Skeletal muscle cell (primary cell): Measurements from ENCODE around the gene SNN.

Source experiments
- DNase-seq: peaks from one replicate; pipeline ENCODE4 v3.0.0-alpha.2; 2010; ENCODE audit warnings: low read depth
- H3K4me3 ChIP-seq: 2 replicates; pipeline ENCODE4 v1.5.1; 2011; ENCODE audit warnings: low read depth, mild to moderate bottlenecking, control low read depth, low read length, moderate library complexity

Gene SNN

DNA sequence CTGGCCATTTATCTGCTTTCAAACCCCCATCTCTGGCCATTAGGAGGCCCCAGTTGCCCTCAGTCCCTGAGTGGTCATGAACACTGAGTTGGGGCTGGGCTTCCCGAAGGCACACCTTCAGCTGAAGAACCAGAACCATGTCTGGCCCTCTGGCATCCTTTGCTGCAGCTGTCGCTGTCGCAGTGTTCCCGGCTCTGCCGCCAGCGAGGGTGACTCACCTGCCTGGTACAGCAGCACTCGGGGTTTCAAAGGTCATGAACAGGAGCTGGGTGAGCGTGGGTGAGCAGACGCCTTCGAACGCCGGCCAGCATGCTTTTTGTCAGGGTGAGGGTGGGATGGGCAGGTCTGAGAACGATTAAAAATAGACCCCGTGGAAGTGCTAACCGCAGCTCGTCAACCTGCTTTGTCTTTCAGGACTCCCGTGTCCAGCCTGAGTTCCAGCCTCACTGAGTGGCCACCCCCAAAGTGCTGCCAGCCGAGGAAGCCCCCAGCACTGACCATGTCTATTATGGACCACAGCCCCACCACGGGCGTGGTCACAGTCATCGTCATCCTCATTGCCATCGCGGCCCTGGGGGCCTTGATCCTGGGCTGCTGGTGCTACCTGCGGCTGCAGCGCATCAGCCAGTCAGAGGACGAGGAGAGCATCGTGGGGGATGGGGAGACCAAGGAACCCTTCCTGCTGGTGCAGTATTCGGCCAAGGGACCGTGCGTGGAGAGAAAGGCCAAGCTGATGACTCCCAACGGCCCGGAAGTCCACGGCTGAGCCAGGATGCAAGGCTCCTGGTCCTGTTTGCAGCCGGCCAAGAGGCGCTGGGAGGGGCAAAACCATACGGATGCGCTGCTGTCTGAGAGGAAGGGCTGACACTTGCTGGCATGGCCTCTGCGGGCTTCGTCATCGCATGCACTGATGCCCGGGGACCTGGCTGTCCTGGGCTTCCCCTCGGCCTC, 7.6 kb downstream of the SNN start:
- no peak overlapping the region for H3K4me3 ChIP-seq
- no peak for DNase-seq

DNA sequence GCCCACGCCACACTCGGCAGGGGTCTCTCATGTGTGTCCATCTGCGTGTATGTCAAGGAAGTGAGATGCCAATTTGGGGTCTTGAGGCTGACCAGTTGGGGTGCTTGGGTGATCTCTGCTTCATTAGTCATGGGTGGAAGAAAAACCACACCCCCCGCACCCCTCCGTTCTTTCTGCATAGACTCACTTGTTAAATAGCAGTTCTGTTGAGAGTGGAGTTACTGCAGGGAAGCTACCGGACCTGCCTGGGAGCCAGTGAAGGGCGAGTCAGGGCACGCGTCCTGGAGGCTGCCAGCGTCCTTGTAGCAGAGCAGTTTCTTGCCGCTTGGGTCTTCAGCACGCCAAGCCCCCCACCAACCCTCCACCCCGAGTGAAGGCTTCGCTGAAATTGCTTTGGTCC, 8.5 kb downstream of the SNN start:
- DNase-seq = no peak
- no peak overlapping the region for H3K4me3 ChIP-seq

DNA sequence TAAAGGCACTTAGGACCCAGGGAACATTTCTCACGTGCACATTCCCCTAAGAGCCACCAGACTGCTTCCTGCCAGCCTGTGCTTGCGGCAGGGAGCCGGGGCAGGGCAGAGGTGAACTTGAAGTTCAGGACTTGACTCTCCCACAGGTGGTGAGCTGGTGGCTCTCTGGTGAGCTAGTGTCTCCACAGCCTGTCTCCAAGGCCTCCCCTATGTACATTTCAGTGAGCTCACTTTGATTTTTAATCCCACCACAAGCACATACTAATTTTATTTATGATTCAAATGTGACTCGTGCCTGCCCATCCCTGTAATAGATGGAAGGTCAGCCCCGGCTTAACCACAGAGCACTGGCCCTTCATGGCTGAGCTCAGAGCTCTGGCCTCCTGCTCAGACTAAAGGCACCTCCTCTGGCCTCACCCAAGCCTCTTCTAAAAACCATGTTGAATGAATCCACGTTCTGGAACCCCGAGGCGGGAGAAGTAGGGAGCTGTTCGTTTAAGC, 9.2 kb downstream of the SNN start:
- DNase-seq = no peak
- no peak overlapping the region for H3K4me3 ChIP-seq

DNA sequence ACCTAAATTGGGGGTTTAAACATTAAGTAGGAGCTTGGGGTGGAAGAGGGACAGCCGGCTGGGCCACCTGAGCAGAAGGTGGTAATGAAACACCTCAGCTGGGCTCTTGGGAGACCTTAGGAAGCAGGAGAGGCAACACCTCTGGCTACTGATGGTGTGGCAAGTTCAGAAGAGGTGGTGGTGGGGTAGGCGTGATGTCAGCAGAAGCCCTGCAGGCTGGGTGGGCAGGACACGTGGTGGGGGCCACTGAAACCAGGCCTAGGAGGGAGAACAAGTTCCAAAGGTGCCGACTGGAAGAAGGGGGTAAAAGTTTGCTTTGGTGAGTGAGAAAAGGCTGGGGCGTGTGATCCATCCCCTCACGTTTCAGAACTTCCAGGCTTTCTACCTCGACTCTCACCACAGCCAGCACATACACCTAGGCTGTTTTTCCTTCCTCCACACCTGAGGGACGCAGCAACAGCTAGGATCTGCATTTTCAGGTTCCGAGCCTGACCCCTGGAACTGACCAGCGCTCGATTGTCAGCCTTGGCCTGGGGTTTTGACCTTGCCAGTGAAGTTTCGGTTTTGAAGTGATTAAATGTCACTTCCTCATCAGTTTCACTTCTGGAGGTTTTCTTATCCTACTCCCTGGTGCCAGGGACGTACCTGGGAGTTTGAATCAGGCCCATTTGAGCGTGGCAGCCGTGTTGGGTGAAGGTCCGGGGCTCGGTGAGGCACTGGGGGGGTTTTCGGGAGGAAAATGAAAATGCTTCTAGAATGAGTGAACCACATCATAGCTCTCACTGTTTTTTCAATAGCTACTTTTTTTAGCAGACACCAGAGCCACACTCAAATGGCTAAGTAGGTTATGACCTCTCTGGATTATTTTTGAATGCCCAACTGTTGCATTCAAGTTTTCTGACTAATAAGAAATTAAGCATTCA, 10.0 kb downstream of the SNN start:
- H3K4me3 ChIP-seq = no peak overlapping the region
- DNase-seq = no peak

DNA sequence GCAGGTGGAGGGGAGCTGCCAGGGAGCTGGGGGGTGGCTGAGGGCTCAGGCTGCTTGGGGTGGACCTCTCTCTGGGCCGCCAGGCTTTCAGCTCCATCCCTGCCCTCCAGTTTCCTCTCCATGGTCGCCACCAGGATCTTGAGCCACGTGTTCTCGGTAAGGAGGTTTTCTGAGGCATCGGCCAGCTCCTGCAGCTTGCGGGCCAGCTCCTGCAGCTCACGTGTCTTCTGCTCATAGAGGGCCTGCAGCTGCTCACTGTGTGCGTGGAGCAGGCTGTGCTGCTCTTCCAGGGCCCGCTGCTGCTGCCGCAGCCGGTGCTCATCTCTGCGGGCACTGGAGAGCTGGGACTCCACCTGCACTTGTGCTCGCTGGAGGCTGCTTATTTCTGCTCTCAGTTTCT, 11.0 kb downstream of the SNN start:
- H3K4me3 ChIP-seq = no peak overlapping the region
- DNase-seq = no peak

DNA sequence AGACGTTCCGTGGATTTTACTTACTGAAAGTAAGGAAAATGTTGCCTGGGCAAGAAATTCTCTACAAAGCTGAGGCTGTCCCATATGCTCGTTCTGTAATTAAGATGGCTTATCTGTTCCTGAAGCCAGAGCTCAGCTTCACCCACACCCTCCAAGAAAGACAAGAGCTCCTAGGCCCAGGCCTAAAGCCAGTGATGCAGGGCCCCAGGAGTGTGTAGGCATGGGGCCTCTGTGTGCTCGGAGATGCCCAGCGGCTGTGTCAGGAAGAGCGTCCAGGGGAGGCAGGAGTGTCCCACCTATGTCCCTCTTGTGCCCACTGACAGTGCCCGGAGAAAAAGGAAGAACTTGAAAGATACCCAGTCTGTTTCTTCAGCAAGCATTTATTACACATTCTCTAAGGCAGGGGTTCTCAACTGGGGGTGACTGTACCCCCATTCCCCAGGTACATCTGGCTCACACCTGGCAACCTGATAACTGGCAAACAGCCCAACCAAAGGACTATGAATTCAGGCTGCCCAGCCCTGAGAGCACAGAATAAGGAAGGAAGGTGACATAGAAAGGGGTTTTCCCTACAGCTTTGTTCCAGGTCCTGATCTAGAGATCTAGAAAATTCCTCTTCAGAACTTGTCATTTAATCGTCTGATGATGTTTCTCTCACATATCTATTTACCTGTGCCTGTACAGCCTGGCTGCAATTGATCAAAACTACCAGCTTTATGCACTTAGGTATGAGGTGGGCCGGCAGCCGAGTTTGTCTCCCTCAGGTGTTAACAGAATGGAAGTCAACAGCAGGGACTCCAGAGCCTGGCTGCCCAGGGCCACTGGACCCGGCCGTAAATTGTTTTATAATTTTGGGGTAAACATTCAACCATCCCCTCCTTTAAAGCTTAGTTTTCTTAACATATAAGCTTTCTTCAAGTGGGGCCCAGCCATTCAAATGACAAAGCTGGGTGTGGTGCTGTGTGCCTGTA, 12.0 kb downstream of the SNN start:
- no peak overlapping the region for H3K4me3 ChIP-seq
- no peak for DNase-seq

DNA sequence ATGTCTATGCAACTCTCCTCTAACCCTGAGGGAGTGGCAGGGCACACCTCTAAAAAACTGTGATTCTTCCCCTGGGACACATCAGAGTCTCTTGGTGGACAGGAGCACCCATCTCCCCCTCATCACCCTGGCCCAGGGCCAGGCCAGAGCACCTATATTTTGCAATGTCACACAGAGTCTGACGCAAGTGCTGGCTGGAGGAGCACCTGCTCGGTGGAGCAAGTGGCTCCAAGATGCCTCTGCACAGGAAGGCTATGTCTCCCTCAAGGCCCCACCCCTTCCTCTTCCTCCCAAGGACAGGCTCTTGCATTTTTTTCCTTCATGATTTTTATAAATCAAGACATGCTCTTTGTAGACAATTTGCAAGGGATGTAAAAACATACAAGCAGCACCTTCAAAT, 13.3 kb downstream of the SNN start:
- no peak for DNase-seq
- no peak overlapping the region for H3K4me3 ChIP-seq

DNA sequence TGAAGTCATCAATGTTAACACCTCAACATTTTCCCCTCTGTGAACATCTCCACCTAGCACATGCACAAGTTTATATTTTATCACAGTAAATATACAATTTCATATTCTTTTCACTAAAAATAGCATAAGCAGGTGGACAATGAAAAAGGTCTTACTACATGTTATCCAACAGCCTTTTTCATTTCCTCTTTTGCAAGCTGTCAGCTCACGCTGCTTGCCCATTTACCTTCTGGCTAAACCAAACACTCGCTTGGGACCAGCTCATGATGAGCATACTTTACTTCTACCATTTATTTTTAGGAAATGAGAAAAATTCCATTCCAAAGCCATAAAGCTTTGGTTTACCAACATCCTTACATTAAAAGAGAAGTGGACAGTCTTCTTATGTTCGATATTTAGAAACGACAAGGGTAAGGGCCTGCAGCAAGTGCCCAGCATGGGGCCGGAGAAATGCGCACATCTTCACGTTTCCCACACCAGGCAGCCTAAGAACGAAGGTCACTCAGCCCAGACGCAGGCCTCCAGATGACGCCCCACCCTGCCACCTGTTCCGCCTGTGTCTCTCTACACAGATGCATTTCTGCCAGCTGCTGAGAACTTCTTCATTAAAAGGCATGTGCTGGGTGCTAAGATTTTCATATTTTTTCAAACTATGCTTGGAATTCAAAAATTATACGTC, 13.9 kb downstream of the SNN start:
- no peak for DNase-seq
- H3K4me3 ChIP-seq = no peak overlapping the region

DNA sequence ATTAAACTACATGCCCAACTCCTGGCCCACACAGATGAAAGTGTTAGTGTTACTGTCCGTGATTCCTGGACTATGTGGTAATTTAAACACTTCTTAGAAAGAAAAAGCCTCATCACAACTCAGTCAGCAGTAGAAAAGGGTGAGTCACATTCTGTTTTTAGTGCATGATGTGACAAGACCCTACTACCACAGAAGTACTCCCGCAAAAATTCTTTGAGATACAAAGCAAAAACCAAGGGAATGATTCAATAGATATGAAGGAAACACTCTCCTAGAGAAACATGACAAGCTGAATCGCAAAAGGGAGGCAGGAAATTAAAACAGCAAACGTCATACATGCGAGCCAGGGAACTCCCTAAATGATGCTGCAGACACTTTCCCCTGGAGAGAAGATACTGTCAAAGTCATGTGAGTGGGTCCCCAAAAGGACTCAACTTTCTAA, 14.4 kb downstream of the SNN start:
- H3K4me3 ChIP-seq = no peak overlapping the region
- peak; percentile 71 for DNase-seq

DNA sequence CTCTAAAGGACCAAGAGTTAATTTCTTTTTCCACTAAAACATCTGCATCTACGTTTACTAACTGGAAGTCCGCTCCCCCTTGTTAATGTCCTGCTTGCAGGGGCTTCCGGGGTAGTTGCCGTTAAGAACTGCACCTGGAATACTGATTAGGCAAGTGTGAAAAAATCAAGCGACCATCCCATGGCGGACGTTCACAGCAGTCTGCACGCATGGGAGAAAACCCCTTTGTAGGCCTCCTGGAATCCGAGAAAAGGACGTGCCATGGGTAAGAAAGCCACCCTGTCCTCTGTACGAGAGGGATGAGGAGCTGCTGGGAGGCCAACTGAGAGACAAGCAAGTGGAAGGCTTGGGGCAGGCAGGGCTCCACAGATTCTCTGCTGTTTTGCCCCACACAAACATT, 14.9 kb downstream of the SNN start:
- no peak overlapping the region for H3K4me3 ChIP-seq
- no peak for DNase-seq

DNA sequence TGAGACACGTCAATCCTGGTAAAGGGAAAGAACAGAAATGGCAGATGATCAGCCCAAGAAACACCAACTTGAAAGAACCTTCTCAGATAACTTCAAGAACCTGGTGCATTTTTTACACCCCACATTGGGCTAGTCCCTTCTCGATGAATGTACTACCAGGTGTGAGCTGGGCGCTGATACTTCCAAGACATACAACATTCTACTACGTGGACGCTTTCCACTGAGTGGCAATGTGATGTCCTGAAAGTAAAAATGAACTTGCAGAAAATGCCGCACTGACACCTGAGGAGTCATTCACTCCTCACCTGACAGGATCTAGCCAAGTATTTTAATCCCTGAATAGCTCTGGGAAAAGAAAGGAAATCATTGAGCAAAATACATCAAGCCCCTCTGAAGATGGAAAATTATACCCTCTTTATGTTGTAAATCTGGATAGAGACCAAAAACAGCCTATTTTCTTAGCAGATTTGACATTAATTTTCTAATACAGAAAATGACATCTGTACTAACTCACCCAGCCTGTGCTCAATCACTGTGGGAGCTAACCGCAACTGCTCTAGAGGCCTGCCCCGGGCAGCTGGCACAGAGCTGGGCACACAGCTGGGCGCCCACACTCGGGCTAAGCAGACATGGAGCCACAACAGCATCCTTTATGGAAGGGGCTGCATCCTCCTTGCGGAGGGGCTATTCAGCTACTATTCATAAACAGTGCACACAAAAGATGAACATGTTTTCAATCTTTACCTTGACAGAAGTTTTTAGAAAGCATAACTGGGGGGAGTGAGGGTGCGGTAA, 16.2 kb downstream of the SNN start:
- DNase-seq = no peak
- H3K4me3 ChIP-seq = no peak overlapping the region

DNA sequence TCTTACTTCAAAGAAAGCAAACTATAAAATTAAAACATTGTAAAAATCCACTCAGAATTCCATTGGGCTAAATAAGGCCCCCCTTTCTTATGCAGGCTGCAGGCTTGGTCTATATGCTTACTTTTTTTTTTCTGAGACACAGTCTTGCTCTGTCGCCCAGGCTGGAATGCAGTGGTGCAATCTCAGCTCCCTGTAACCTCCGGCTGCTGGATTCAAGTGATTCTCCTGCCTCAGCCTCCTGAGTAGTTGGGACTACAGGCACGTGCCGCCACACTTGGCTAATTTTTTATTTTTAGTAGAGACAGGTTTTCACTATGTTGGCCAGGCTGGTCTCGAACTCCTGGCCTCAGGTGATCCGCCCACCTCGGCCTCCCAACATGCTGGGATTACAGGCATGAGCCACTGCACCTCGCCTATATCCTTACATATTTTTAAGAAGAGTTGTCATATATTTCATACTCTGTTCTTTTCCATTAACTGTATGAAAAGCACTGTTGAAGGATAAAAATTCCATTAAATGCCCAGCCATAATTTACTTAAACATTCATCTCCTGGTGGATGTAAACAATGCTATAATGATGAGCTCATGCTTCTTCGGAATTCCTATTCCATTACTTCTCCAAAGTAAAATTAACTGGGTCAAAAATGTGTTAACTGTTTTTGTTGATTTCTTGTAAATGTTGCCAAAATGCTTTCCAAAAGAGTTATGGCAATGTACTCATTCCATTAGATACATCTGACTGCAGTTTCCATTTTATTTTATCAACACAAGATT, 17.8 kb downstream of the SNN start:
- H3K4me3 ChIP-seq = no peak overlapping the region
- no peak for DNase-seq

DNA sequence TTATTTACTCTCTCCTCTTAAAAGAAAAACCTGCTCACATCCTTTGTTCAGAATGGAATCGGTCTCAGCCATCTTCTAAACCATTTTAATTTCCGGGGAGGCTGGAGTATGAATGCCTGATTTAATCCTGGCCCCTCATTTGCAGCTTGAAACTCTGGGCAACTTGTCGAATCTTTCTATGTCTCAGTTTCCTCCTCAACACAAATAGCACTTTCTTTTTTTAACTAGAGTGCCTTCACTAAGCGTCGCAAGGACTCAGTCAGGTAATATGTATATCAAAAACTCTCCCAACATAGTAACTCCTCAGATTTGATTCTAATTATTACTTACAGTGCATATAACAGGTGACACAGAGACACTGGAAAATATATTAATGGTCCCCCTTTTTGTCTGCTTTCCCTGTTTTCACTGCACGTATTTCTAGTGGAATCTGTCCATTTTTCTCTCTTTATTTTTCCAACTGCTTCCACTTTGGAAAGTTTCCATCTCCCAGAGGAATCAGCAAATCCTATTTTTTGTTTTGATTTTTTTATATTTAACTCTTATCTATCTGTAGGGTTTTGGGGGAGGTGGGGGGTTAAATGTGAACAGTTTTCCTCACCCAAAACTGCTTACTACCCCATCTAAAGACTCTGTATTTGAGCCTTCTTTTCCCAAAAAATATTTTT, 18.6 kb downstream of the SNN start:
- no peak for DNase-seq

DNA sequence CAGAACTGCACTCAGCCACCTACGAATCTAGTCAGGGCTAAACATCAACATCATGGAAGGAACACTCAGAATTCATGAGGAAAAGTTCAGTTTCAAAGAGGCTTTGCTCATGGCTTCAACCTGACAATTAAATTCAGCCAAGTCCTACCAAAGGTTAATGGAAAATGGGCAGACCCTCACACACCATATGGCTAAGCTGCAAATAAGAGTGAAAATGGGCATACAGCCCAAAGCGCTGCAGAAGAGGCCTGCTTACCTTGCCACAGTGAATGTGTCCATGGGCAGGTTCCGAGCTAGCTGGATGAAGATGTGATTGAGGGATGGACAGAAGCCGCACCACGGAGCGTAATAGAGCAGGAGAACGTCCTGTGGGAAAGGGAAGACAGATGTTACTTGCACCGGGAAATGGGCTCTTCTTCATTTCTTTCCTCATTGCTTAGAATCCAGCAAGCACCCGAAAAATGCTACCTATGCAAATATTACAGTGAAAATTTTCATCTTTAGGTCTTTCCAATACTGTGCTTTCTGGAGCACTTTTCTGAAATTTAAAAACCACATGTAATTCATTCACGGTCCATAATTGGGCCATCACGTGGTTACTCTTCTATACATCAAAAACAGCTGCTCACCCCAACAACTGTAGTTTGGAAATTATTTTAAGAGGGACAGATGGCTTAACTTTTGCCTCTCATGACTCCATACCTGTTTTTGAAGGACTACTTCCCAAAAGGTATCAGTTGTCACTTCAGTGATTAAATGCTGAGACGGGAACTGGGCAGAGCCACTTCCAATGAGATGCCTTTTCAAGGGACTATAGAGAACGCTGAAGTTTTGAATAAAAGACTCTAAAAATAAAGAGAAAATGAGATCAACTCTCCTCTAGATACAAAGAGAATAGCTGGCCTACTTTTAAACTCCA, 19.6 kb downstream of the SNN start:
- no peak for DNase-seq
- no peak overlapping the region for H3K4me3 ChIP-seq

More for the DNA sequence above, 18.6 kb downstream of the SNN start:
- no peak overlapping the region for H3K4me3 ChIP-seq

DNA sequence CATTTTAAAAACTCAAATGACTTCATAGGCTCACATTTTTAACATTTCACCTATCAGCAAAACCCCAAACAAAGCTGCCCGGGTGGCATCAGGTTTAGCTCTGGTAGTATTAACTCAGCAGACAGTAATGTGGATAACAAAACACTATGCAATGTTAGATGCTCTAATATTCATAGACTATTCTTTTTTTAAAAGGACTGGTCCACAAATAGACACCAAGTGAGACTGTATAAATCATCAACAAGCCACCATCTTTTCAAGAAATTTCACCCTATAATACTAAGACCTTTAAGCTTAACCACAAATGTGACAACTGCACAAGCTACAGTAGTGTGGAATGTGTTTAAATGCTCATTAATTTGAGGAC, 20.2 kb downstream of the SNN start:
- H3K4me3 ChIP-seq = no peak overlapping the region
- no peak for DNase-seq
